Fibroblast of lung (primary cell): ENCODE data around the gene HAUS2.

ENCODE experiments used
- EZH2 ChIP-seq: IDR thresholded peaks from 2 replicates; pipeline ENCODE4 v1.5.1; 2012; ENCODE audit warnings: low read length, control low read depth, mild to moderate bottlenecking; ENCODE audit errors: missing control alignments
- TF ChIP-seq, protein P1 (sequence below), 2 donors: IDR thresholded peaks in 1 of 2; conservative IDR thresholded peaks in 1 of 2; 1 replicate in 1 of 2; 2 replicates in 1 of 2; pipeline ENCODE4 v1.5.1; 2011 to 2012; ENCODE audit warnings: low read length in 2 of 2, control low read depth in 1 of 2, inconsistent platforms in 1 of 2, low read depth in 1 of 2, mild to moderate bottlenecking in 1 of 2

DNA sequence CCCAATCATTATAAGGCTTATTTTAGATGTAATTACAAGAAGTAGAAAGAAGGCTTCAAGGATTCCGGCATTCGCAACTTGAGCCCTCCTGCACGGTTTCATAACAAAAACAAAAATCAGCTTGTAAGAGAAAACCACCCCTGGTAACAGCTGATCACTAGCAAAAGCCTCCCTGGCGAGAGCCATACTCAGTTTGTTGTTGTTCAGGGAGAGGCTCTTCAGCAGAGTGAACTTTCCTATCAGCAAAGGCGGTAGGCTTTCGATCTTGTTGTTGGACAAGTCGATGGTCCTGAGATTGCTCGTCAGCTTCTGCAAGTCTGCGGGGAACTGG, 755 bp upstream of the HAUS2 start:
- TF ChIP-seq, protein P1, sequence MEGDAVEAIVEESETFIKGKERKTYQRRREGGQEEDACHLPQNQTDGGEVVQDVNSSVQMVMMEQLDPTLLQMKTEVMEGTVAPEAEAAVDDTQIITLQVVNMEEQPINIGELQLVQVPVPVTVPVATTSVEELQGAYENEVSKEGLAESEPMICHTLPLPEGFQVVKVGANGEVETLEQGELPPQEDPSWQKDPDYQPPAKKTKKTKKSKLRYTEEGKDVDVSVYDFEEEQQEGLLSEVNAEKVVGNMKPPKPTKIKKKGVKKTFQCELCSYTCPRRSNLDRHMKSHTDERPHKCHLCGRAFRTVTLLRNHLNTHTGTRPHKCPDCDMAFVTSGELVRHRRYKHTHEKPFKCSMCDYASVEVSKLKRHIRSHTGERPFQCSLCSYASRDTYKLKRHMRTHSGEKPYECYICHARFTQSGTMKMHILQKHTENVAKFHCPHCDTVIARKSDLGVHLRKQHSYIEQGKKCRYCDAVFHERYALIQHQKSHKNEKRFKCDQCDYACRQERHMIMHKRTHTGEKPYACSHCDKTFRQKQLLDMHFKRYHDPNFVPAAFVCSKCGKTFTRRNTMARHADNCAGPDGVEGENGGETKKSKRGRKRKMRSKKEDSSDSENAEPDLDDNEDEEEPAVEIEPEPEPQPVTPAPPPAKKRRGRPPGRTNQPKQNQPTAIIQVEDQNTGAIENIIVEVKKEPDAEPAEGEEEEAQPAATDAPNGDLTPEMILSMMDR (conservative IDR thresholded peaks at IDR 0.05 in 1 of 2, IDR thresholded peaks at IDR 0.05 in 1 of 2; ENCODE audit: low read depth in 1 of 2, low read length in 2 of 2), result no peak
- no peak for TF ChIP-seq EZH2
